ENCODE data around the gene HYAL2. TPM values are rescaled to one million over a fixed set of nuclear protein-coding genes. Genes with fewer than 3 reads are reported as not detected.
A peak's percentile ranks its signal among the peaks of the same experiment; 100 is the strongest.
"Not testable (repeated sequence)": the region's sequence is repeated elsewhere in the genome, so short reads cannot be mapped to it uniquely, and the experiment has no call there.

Gene HYAL2
- total RNA-seq, 6 experiments from 2014 or later = 13.0 to 41.6 (median 21.2) TPM

GRCh38 chr3:50316657-50317242, 5.8 kb downstream of the HYAL2 start:
- DNase-seq = peak in 1 of 3 donors; percentile 32
- H3K9me3 ChIP-seq = no peaks in the 10 kb centered on the region
- peaks cover 0 to 20% (median 3%) of the 10 kb centered on the region in 4 donors for H3K36me3 ChIP-seq
- no peak for ATAC-seq
- 76% methylated on average over 8 of the region's 9 CpGs for WGBS (ENCODE audit: insufficient coverage, low coverage, low lambda C conversion rate, missing lambda C conversion rate)
- peaks cover 0 to 31% (median 6%) of the 10 kb centered on the region in 4 donors for H3K4me1 ChIP-seq
- H3K4me3 ChIP-seq = no peak overlapping the region
- no peak for TF ChIP-seq POLR2A (IDR thresholded peaks at IDR 0.05)
- TF ChIP-seq CTCF (IDR thresholded peaks at IDR 0.05) = no peak
- no peaks in the 10 kb centered on the region for H3K27me3 ChIP-seq
- H3K27ac ChIP-seq = no peak overlapping the region
- intact Hi-C loops (cut with DNase I) = loop anchor here in 1 of 2 donors (5.0 kb wide), 1 partner anchor 34 kb away; no protein-coding TSS in a partner anchor

GRCh38 chr3:50314816-50315215, 7.7 kb downstream of the HYAL2 start:
- Histone ChIP-seq H3K9me3 (no peaks in the 10 kb centered on the region), H3K36me3 (peaks cover 0 to 20% (median 3%) of the 10 kb centered on the region in 4 donors), H3K27ac (no peak overlapping the region), H3K27me3 (no peaks in the 10 kb centered on the region), H3K4me3 (no peak overlapping the region), H3K4me1 (peaks cover 0 to 28% (median 5%) of the 10 kb centered on the region in 4 donors)
- intact Hi-C loops (cut with DNase I) = loop anchor here in 1 of 2 donors (5.0 kb wide), 1 partner anchor 33 kb away; no protein-coding TSS in a partner anchor
- peak in 1 of 4 donors; percentile 8 for ATAC-seq
- TF ChIP-seq CTCF (IDR thresholded peaks at IDR 0.05) (no peak), POLR2A (IDR thresholded peaks at IDR 0.05) (no peak)
- WGBS (ENCODE audit: insufficient coverage, low coverage, low lambda C conversion rate, missing lambda C conversion rate) = 100% methylated on average over 3 of the region's 4 CpGs
- no peak for DNase-seq

GRCh38 chr3:50314342-50314741, 8.2 kb downstream of the HYAL2 start:
- 70% methylated on average over 2 of the region's 3 CpGs for WGBS (ENCODE audit: insufficient coverage, low coverage, low lambda C conversion rate, missing lambda C conversion rate)
- Histone ChIP-seq H3K9me3 (no peaks in the 10 kb centered on the region), H3K36me3 (peaks cover 0 to 16% (median 3%) of the 10 kb centered on the region in 4 donors), H3K27me3 (no peaks in the 10 kb centered on the region), H3K4me1 (peaks cover 0 to 28% (median 6%) of the 10 kb centered on the region in 4 donors), H3K4me3 (no peak overlapping the region), H3K27ac (no peak overlapping the region)
- TF ChIP-seq CTCF (IDR thresholded peaks at IDR 0.05) (no peak), POLR2A (IDR thresholded peaks at IDR 0.05) (no peak)
- no peak for DNase-seq
- intact Hi-C loops (cut with DNase I) = no loop called here
- peak in 2 of 4 donors; percentile 5 to 15 for ATAC-seq

GRCh38 chr3:50312041-50312440, 10.5 kb downstream of the HYAL2 start:
- intact Hi-C loops (cut with DNase I); ATAC-seq; H3K4me3 ChIP-seq; H3K36me3 ChIP-seq; H3K27ac ChIP-seq; H3K9me3 ChIP-seq; DNase-seq; H3K27me3 ChIP-seq: not testable (repeated sequence)
- WGBS (ENCODE audit: insufficient coverage, low coverage, low lambda C conversion rate, missing lambda C conversion rate) = 95% methylated on average over 8 of the region's 32 CpGs
- H3K4me1 ChIP-seq = peaks cover 0 to 12% (median 6%) of the 10 kb centered on the region in 4 donors

- intact Hi-C loops (cut with DNase I) = no loop called here
- Histone ChIP-seq H3K27ac (no peak overlapping the region), H3K36me3 (no peaks in the 10 kb centered on the region), H3K4me3 (no peak overlapping the region), H3K4me1 (peaks cover 0 to 26% (median 14%) of the 10 kb centered on the region in 4 donors), H3K27me3 (no peaks in the 10 kb centered on the region), H3K9me3 (no peaks in the 10 kb centered on the region)
- TF ChIP-seq POLR2A (IDR thresholded peaks at IDR 0.05) (no peak), CTCF (IDR thresholded peaks at IDR 0.05) (no peak)
- ATAC-seq = no peak
- no peak for DNase-seq
Measured at GRCh38 chr3:50304601-50305000, 17.9 kb downstream of the HYAL2 start.

Measured in right lobe of liver (tissue), 6 donors.